Duodenal mucosa (tissue), 2 donors: ENCODE data around the gene SERPIND1.
"Not testable (repeated sequence)": the region's sequence is repeated elsewhere in the genome, so short reads cannot be mapped to it uniquely, and the experiment has no call there.

Experiments used
- H3K27ac ChIP-seq: one replicate; pipeline ENCODE4 v1.7.0; 2013; ENCODE audit warnings: low read depth, low read length
- H3K27me3 ChIP-seq, 2 donors: one replicate each; pipeline ENCODE4 v1.7.0; 2013; ENCODE audit warnings: low read length in 2 of 2, control low read depth in 1 of 2; ENCODE audit not compliant: insufficient read depth in 2 of 2, control insufficient read depth in 1 of 2
- H3K36me3 ChIP-seq, 2 donors: one replicate each; pipeline ENCODE4 v1.7.0; 2013; ENCODE audit warnings: low read length in 2 of 2, control low read depth in 1 of 2; ENCODE audit not compliant: insufficient read depth in 2 of 2, control insufficient read depth in 1 of 2
- H3K4me1 ChIP-seq, 2 donors: one replicate each; pipeline ENCODE4 v1.7.0; 2013; ENCODE audit warnings: low read length in 2 of 2, control low read depth in 1 of 2; ENCODE audit not compliant: insufficient read depth in 2 of 2, control insufficient read depth in 1 of 2
- H3K4me3 ChIP-seq, 2 donors: one replicate each; pipeline ENCODE4 v1.7.0; 2013; ENCODE audit warnings: low read length in 2 of 2, low read depth in 1 of 2
- H3K9ac ChIP-seq, 2 donors: one replicate each; pipeline ENCODE4 v1.7.0; 2013; ENCODE audit warnings: low read length in 2 of 2, low read depth in 1 of 2
- H3K9me3 ChIP-seq, 2 donors: one replicate each; pipeline ENCODE4 v1.7.0; 2013; ENCODE audit warnings: low read length in 2 of 2, control low read depth in 1 of 2; ENCODE audit not compliant: control insufficient read depth in 1 of 2

The SERPIND1 gene

GRCh38 chr22:20811971-20812660, 38.2 kb downstream of the SERPIND1 start:
- Histone ChIP-seq H3K27me3 (no peaks in the 10 kb centered on the region), H3K9me3 (no peaks in the 10 kb centered on the region), H3K4me1 (no peaks in the 10 kb centered on the region), H3K4me3 (no peak overlapping the region), H3K36me3 (peaks cover 21 to 74% of the 10 kb centered on the region in 2 donors), H3K9ac (no peak overlapping the region), H3K27ac (no peak overlapping the region)

GRCh38 chr22:20813056-20813455, 39.1 kb downstream of the SERPIND1 start:
- Histone ChIP-seq H3K36me3 (peaks cover 16 to 74% of the 10 kb centered on the region in 2 donors), H3K9ac (no peak overlapping the region), H3K27me3 (no peaks in the 10 kb centered on the region), H3K9me3 (no peaks in the 10 kb centered on the region), H3K27ac (no peak overlapping the region), H3K4me1 (no peaks in the 10 kb centered on the region), H3K4me3 (no peak overlapping the region)

GRCh38 chr22:20814221-20814808, 40.4 kb downstream of the SERPIND1 start:
- Histone ChIP-seq H3K9ac (no peak overlapping the region), H3K36me3 (peaks cover 24 to 80% of the 10 kb centered on the region in 2 donors), H3K4me1 (no peaks in the 10 kb centered on the region)

GRCh38 chr22:20815477-20816050, 41.7 kb downstream of the SERPIND1 start:
- no peaks in the 10 kb centered on the region for H3K27me3 ChIP-seq
- peaks cover 29 to 81% of the 10 kb centered on the region in 2 donors for H3K36me3 ChIP-seq
- H3K4me3 ChIP-seq = no peak overlapping the region
- no peak overlapping the region for H3K9ac ChIP-seq
- H3K27ac ChIP-seq = no peak overlapping the region
- H3K9me3 ChIP-seq = no peaks in the 10 kb centered on the region
- H3K4me1 ChIP-seq = peaks cover 3 to 4% of the 10 kb centered on the region in 2 donors

More at GRCh38 chr22:20814221-20814808, 40.4 kb downstream of the SERPIND1 start:
- H3K9me3 ChIP-seq = no peaks in the 10 kb centered on the region
- H3K27ac ChIP-seq = no peak overlapping the region
- no peak overlapping the region for H3K4me3 ChIP-seq
- no peaks in the 10 kb centered on the region for H3K27me3 ChIP-seq

GRCh38 chr22:20816559-20816958, 42.6 kb downstream of the SERPIND1 start:
- Histone ChIP-seq H3K9ac (no peak overlapping the region), H3K27ac (no peak overlapping the region), H3K36me3 (peaks cover 24 to 74% of the 10 kb centered on the region in 2 donors), H3K9me3 (no peaks in the 10 kb centered on the region), H3K27me3 (no peaks in the 10 kb centered on the region), H3K4me1 (peaks cover 3 to 4% of the 10 kb centered on the region in 2 donors), H3K4me3 (no peak overlapping the region)

- Histone ChIP-seq H3K9ac (no peak overlapping the region), H3K27ac (no peak overlapping the region), H3K4me1 (peaks cover 3 to 4% of the 10 kb centered on the region in 2 donors), H3K4me3 (no peak overlapping the region), H3K36me3 (peaks cover 23 to 67% of the 10 kb centered on the region in 2 donors), H3K9me3 (no peaks in the 10 kb centered on the region), H3K27me3 (no peaks in the 10 kb centered on the region)
Measured at GRCh38 chr22:20818471-20818870, 44.6 kb downstream of the SERPIND1 start.

GRCh38 chr22:20819471-20819870, 45.6 kb downstream of the SERPIND1 start:
- Histone ChIP-seq H3K4me1 (peaks cover 3 to 4% of the 10 kb centered on the region in 2 donors), H3K9ac (no peak overlapping the region), H3K4me3 (no peak overlapping the region), H3K36me3 (peaks cover 24 to 69% of the 10 kb centered on the region in 2 donors), H3K27me3 (no peaks in the 10 kb centered on the region), H3K9me3 (no peaks in the 10 kb centered on the region), H3K27ac (no peak overlapping the region)

GRCh38 chr22:20821717-20822239, 47.9 kb downstream of the SERPIND1 start:
- H3K9ac ChIP-seq, H3K4me3 ChIP-seq, H3K27ac ChIP-seq, H3K27me3 ChIP-seq, H3K9me3 ChIP-seq, H3K4me1 ChIP-seq: not testable (repeated sequence)
- peaks cover 19 to 57% of the 10 kb centered on the region in 2 donors for H3K36me3 ChIP-seq

GRCh38 chr22:20822240-20822639, 48.3 kb downstream of the SERPIND1 start:
- Histone ChIP-seq H3K9me3 (no peaks in the 10 kb centered on the region), H3K4me3 (no peak overlapping the region), H3K36me3 (peaks cover 19 to 53% of the 10 kb centered on the region in 2 donors), H3K4me1 (peaks cover 3 to 4% of the 10 kb centered on the region in 2 donors), H3K27me3 (no peaks in the 10 kb centered on the region), H3K27ac (no peak overlapping the region), H3K9ac (no peak overlapping the region)

- Histone ChIP-seq H3K4me3 (no peak overlapping the region), H3K27me3 (no peaks in the 10 kb centered on the region), H3K4me1 (peaks cover 3 to 4% of the 10 kb centered on the region in 2 donors), H3K9ac (no peak overlapping the region), H3K27ac (no peak overlapping the region), H3K9me3 (no peaks in the 10 kb centered on the region), H3K36me3 (peaks cover 18 to 44% of the 10 kb centered on the region in 2 donors)
Measured at GRCh38 chr22:20823264-20823663, 49.4 kb downstream of the SERPIND1 start.
